ENCODE results near the gene PLXNA2. TPM values are rescaled to one million over a fixed set of nuclear protein-coding genes. Genes with fewer than 3 reads are reported as not detected.

PLXNA2 gene
- total RNA-seq, 2 experiments from 2014 or later, result 2.0 to 2.1 TPM

- ATAC-seq (ENCODE audit: low read depth) (no peak), DNase-seq (no peak)
- Mint-ChIP-seq H3K9me3 (no peaks in the 10 kb centered on the region), H3K36me3 (no peaks in the 10 kb centered on the region), H3K4me1 (peaks cover 1% of the 10 kb centered on the region), H3K27ac (no peak overlapping the region), H3K27me3 (peaks cover 8% of the 10 kb centered on the region), H3K4me3 (no peak overlapping the region)
- POLR2A ChIA-PET, result no interaction called here
Observed at GRCh38 chr1:208206092-208206698, 38.0 kb downstream of the PLXNA2 start.

GRCh38 chr1:208205216-208206013 lies 38.8 kb downstream of the PLXNA2 start:
- H3K27ac Mint-ChIP-seq, result no peak overlapping the region
- ATAC-seq (ENCODE audit: low read depth) (no peak), DNase-seq (no peak)
- H3K36me3 Mint-ChIP-seq, result no peaks in the 10 kb centered on the region
- POLR2A ChIA-PET, result no interaction called here
- H3K4me3 Mint-ChIP-seq, result no peak overlapping the region
- peaks cover 6% of the 10 kb centered on the region for H3K27me3 Mint-ChIP-seq
- no peaks in the 10 kb centered on the region for H3K9me3 Mint-ChIP-seq
- peaks cover 1% of the 10 kb centered on the region for H3K4me1 Mint-ChIP-seq

GRCh38 chr1:208204779-208205178 lies 39.4 kb downstream of the PLXNA2 start:
- Mint-ChIP-seq H3K36me3 (no peaks in the 10 kb centered on the region), H3K27ac (no peak overlapping the region), H3K27me3 (peaks cover 2% of the 10 kb centered on the region), H3K4me3 (no peak overlapping the region), H3K9me3 (no peaks in the 10 kb centered on the region), H3K4me1 (no peaks in the 10 kb centered on the region)
- ATAC-seq (ENCODE audit: low read depth), result no peak
- POLR2A ChIA-PET, result no interaction called here
- DNase-seq, result no peak

GRCh38 chr1:208203848-208204609 lies 40.2 kb downstream of the PLXNA2 start:
- Mint-ChIP-seq H3K4me3 (no peak overlapping the region), H3K27me3 (peaks cover 2% of the 10 kb centered on the region), H3K27ac (no peak overlapping the region), H3K36me3 (no peaks in the 10 kb centered on the region), H3K4me1 (no peaks in the 10 kb centered on the region), H3K9me3 (no peaks in the 10 kb centered on the region)
- ATAC-seq (ENCODE audit: low read depth) (no peak), DNase-seq (no peak)
- POLR2A ChIA-PET, result interaction anchor here (0.6 kb wide), 1 partner anchor 117 kb away, joined by 4 read pairs; no protein-coding TSS in a partner anchor

GRCh38 chr1:208203127-208203847 lies 40.9 kb downstream of the PLXNA2 start:
- no peak overlapping the region for H3K27ac Mint-ChIP-seq
- POLR2A ChIA-PET, result interaction anchor here (0.6 kb wide), 1 partner anchor 116 kb away, joined by 4 read pairs; no protein-coding TSS in a partner anchor
- H3K4me1 Mint-ChIP-seq, result no peaks in the 10 kb centered on the region
- DNase-seq, result no peak
- peaks cover under 1% of the 10 kb centered on the region for H3K27me3 Mint-ChIP-seq
- no peak overlapping the region for H3K4me3 Mint-ChIP-seq
- H3K36me3 Mint-ChIP-seq, result no peaks in the 10 kb centered on the region
- H3K9me3 Mint-ChIP-seq, result no peaks in the 10 kb centered on the region
- no peak for ATAC-seq (ENCODE audit: low read depth)

- no peak for DNase-seq
- Mint-ChIP-seq H3K9me3 (no peaks in the 10 kb centered on the region), H3K27ac (no peak overlapping the region), H3K27me3 (no peaks in the 10 kb centered on the region), H3K4me1 (no peaks in the 10 kb centered on the region), H3K36me3 (no peaks in the 10 kb centered on the region), H3K4me3 (no peak overlapping the region)
- POLR2A ChIA-PET, result interaction anchor here (0.7 kb wide), 1 partner anchor 1585 kb away, joined by 4 read pairs; no protein-coding TSS in a partner anchor
- ATAC-seq (ENCODE audit: low read depth), result no peak
Observed at GRCh38 chr1:208202333-208202995, 41.7 kb downstream of the PLXNA2 start.

GRCh38 chr1:208201229-208201628 lies 43.0 kb downstream of the PLXNA2 start:
- Mint-ChIP-seq H3K27ac (no peak overlapping the region), H3K36me3 (no peaks in the 10 kb centered on the region), H3K4me1 (no peaks in the 10 kb centered on the region), H3K4me3 (no peak overlapping the region), H3K9me3 (no peaks in the 10 kb centered on the region), H3K27me3 (no peaks in the 10 kb centered on the region)
- ATAC-seq (ENCODE audit: low read depth) (no peak), DNase-seq (no peak)
- POLR2A ChIA-PET, result no interaction called here

- H3K36me3 Mint-ChIP-seq, result no peaks in the 10 kb centered on the region
- H3K27ac Mint-ChIP-seq, result peak overlapping the region; percentile 51
- peaks cover 2% of the 10 kb centered on the region for H3K27me3 Mint-ChIP-seq
- POLR2A ChIA-PET, result no interaction called here
- H3K4me3 Mint-ChIP-seq, result no peak overlapping the region
- no peaks in the 10 kb centered on the region for H3K9me3 Mint-ChIP-seq
- no peak for ATAC-seq (ENCODE audit: low read depth)
- no peaks in the 10 kb centered on the region for H3K4me1 Mint-ChIP-seq
- DNase-seq, result no peak
Observed at GRCh38 chr1:208200116-208200515, 44.1 kb downstream of the PLXNA2 start.

- POLR2A ChIA-PET, result no interaction called here
- Mint-ChIP-seq H3K4me1 (peaks cover 3% of the 10 kb centered on the region), H3K36me3 (no peaks in the 10 kb centered on the region), H3K9me3 (no peaks in the 10 kb centered on the region), H3K4me3 (no peak overlapping the region), H3K27me3 (peaks cover 6% of the 10 kb centered on the region), H3K27ac (no peak overlapping the region)
- DNase-seq (no peak), ATAC-seq (ENCODE audit: low read depth) (no peak)
Observed at GRCh38 chr1:208198236-208198635, 45.9 kb downstream of the PLXNA2 start.

GRCh38 chr1:208194944-208195343 lies 49.2 kb downstream of the PLXNA2 start:
- POLR2A ChIA-PET, result no interaction called here
- Mint-ChIP-seq H3K9me3 (no peaks in the 10 kb centered on the region), H3K27me3 (peaks cover 13% of the 10 kb centered on the region), H3K4me1 (peaks cover 3% of the 10 kb centered on the region), H3K36me3 (no peaks in the 10 kb centered on the region), H3K4me3 (no peak overlapping the region), H3K27ac (no peak overlapping the region)
- DNase-seq, result no peak
- ATAC-seq (ENCODE audit: low read depth), result no peak

- DNase-seq (no peak), ATAC-seq (ENCODE audit: low read depth) (no peak)
- Mint-ChIP-seq H3K27me3 (peaks cover 22% of the 10 kb centered on the region), H3K4me3 (no peak overlapping the region), H3K9me3 (no peaks in the 10 kb centered on the region), H3K36me3 (no peaks in the 10 kb centered on the region), H3K27ac (no peak overlapping the region), H3K4me1 (peaks cover 15% of the 10 kb centered on the region)
- POLR2A ChIA-PET, result no interaction called here
Observed at GRCh38 chr1:208192995-208193394, 51.2 kb downstream of the PLXNA2 start.

- ATAC-seq (ENCODE audit: low read depth), result no peak
- Mint-ChIP-seq H3K4me3 (no peak overlapping the region), H3K27me3 (peaks cover 23% of the 10 kb centered on the region), H3K4me1 (peaks cover 15% of the 10 kb centered on the region), H3K36me3 (no peaks in the 10 kb centered on the region), H3K27ac (no peak overlapping the region), H3K9me3 (no peaks in the 10 kb centered on the region)
- POLR2A ChIA-PET, result no interaction called here
- no peak for DNase-seq
Observed at GRCh38 chr1:208190784-208191183, 53.4 kb downstream of the PLXNA2 start.

- ATAC-seq (ENCODE audit: low read depth) (no peak), DNase-seq (no peak)
- H3K9me3 Mint-ChIP-seq, result no peaks in the 10 kb centered on the region
- POLR2A ChIA-PET, result no interaction called here
- H3K36me3 Mint-ChIP-seq, result no peaks in the 10 kb centered on the region
- H3K27ac Mint-ChIP-seq, result no peak overlapping the region
- peaks cover 23% of the 10 kb centered on the region for H3K27me3 Mint-ChIP-seq
- peaks cover 15% of the 10 kb centered on the region for H3K4me1 Mint-ChIP-seq
- no peak overlapping the region for H3K4me3 Mint-ChIP-seq
Observed at GRCh38 chr1:208189716-208190115, 54.5 kb downstream of the PLXNA2 start.
